Fibroblast of mammary gland (primary cell): Measurements from ENCODE around the gene PDCD4.

Source experiments
- DNase-seq: peaks from one replicate; pipeline ENCODE4 v3.0.0-alpha.2; 2010; ENCODE audit warnings: low read depth
- H3K4me3 ChIP-seq: 2 replicates; pipeline ENCODE4 v1.5.1; 2011; ENCODE audit warnings: low read depth, mild to moderate bottlenecking, low read length, moderate library complexity; ENCODE audit not compliant: control insufficient read depth
- TF ChIP-seq, protein P1 (sequence below): conservative IDR thresholded peaks from 2 replicates; pipeline ENCODE4 v1.5.1; 2011; ENCODE audit warnings: low read depth, low read length, inconsistent platforms; ENCODE audit not compliant: control insufficient read depth, insufficient read depth

PDCD4 gene

DNA sequence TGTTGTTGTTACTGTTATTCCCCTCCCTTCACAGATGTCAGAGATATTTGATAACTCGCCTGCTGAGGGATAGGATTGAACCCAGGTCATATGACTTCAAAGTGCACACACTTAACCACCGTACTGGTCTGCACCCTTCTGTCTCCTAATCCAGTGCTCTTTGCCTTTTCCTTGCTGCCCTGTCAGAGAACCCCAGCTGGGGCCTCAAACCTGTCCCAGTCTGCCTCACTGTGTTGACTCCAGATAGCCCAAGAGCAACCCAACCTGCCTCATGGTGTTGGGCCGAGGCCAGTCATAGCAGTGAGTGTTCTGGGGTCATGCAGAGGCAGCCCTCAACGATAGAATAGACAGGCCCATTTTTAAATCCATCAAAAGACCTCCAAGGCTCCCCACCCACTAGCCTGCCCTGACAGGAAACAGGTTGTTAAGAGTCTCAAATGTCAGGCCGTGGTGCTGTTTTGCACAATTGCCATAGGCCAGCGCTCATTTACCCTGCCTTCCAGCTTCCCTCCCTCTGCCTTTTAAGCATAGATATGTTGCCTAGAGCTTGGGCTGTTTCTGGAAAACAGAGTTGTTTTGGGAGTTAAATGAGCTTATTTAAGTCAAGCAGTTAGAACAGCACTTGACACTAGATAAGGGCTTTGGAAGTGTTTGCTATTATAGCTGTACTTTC is 37.0 kb upstream of the PDCD4 start:
- H3K4me3 ChIP-seq = no peak overlapping the region
- no peak for DNase-seq
- TF ChIP-seq, protein P1, sequence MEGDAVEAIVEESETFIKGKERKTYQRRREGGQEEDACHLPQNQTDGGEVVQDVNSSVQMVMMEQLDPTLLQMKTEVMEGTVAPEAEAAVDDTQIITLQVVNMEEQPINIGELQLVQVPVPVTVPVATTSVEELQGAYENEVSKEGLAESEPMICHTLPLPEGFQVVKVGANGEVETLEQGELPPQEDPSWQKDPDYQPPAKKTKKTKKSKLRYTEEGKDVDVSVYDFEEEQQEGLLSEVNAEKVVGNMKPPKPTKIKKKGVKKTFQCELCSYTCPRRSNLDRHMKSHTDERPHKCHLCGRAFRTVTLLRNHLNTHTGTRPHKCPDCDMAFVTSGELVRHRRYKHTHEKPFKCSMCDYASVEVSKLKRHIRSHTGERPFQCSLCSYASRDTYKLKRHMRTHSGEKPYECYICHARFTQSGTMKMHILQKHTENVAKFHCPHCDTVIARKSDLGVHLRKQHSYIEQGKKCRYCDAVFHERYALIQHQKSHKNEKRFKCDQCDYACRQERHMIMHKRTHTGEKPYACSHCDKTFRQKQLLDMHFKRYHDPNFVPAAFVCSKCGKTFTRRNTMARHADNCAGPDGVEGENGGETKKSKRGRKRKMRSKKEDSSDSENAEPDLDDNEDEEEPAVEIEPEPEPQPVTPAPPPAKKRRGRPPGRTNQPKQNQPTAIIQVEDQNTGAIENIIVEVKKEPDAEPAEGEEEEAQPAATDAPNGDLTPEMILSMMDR = no peak

DNA sequence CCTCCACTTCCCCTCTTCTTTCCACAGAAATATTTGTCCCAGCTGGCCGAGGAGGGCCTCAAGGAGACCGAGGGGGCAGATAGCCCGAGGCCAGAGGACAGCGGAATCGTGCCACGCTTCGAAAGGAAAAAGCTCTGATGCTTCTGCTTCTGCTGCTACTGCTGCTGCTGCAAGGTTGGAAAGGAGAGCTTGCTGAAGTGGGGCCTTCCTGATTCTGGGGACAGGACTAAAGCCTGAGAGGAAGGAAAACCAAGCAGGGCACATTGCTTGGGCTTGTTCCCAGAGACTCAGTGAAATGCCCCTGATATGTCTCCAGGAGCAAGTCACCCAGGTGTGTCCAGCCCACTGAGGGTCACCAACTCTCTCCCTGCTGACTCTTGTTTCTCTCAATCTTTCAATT is 35.9 kb upstream of the PDCD4 start:
- DNase-seq = no peak
- TF ChIP-seq, protein P1 = no peak
- no peak overlapping the region for H3K4me3 ChIP-seq

DNA sequence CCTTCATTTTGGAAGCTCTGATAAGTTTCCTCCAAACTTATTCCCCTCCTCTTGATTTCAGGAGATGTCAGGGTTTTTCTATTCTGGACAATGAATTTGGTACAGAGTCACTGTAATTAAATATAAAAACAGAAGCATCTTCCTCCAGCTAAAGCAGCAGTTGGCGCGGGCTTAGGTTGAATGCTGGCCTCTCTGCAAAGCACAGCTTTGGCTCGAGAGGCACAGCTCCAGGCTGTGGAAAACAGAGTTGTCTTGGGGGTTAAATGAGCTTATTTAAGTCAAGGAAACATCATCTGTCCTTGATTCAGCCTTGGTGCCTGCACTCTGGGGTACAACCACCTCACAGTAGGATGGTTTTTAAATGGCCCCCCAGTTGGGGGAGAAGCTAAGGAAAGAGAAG is 35.0 kb upstream of the PDCD4 start:
- no peak for DNase-seq
- TF ChIP-seq, protein P1 = no peak

DNA sequence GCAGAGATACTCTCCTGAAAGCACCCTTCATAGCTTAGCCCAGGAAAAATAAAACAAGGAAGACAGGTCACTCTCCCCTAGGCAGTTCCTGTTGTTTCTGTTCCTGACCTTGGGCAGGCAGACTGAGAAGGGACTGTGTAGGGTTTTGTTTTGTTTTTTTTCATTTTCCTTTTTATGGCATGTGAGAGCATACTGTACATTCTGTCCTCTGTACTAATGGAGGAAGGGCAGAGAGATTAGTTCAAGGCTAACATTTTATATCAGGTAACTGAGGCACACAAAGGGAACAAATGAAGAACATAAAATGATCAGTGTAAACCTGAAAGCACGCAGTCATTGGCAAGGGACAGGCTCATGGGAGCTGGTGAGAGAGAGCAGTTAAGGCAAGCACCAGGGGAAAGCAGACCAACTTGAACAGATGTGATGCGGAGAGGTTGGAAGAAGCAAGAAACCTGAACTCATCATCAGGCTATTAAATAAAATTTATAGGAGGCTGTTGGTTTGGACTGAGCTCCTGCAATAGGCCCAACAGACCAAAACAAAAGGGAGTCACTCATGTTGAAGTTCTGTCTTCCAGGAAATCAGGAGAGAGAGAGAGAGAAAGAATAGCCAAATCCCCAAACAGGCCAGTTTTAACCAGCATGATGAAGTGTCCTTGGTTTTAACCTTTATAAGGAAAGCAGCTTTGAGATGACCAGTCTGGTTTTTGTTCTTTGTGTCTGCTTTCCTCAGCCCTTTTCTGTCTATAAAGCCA is 34.1 kb upstream of the PDCD4 start:
- TF ChIP-seq, protein P1 = no peak
- H3K4me3 ChIP-seq = no peak overlapping the region
- no peak for DNase-seq

More for the DNA sequence above, 35.0 kb upstream of the PDCD4 start:
- H3K4me3 ChIP-seq = no peak overlapping the region

DNA sequence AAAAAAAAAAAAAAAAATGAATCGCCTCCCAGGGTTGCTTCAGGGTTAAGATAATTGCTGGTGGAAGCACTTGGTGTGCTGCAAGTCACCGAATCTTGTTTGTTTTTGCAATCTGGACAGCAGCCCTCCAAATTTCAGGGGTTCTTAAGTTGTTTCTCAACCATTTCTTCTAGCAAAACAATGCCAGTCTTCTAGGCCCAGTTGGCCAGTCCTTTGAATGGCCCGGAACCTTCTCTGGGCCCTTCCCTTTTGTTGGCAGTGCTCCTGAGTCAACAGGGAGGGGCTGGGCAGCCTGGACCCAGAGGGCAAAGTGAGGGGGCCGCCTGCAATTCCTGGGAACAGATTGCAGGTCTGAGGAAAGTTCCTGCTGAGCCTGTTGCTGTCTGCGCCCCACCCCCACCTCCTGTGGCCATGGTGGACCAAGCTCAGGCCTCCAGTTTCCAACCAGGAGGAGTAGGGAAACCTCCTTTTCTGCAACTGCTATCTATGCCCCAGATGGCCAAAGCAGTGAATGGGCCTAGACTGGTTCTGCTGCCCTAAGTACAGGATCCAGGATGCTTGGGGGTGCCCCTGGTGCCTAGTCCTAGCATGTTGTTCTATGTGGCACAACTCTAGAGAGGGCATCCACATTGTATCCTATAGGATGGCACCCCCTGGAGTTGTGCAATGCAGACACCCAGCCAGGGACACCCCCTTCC is 31.4 kb upstream of the PDCD4 start:
- no peak for DNase-seq
- no peak overlapping the region for H3K4me3 ChIP-seq
- TF ChIP-seq, protein P1 = no peak

DNA sequence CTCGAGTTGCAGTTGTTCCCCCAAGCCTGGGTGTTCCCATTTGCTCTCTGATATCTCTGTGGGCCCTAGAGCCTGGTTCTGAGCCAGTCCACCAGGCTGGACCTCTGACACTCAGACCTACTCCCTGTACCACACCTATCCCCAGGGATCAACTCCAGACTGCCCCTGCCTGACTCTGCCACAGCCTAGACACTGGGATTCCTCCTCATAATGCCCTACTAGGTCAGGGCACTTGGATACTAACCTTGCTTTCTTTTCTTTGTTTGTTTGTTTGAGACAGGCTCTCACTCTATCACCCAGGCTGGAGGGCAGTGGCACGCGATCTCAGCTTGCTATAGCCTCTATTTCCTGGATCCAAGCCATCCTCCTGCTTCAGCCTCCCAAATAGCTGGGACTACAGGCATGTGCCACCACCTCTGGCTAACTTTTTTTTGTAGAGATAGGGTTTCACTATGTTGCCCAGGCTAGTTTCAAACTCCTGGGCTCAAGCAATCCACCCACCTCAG is 30.8 kb upstream of the PDCD4 start:
- TF ChIP-seq, protein P1 = no peak
- no peak overlapping the region for H3K4me3 ChIP-seq
- no peak for DNase-seq
